OCI-LY7 (cell line): ENCODE results near the gene HOXC10.

Experiments
- CTCF ChIP-seq: fragments of 200-600 bp; sonication (generic); conservative IDR thresholded peaks from 2 replicates; pipeline ENCODE4 v1.5.1; 2014; ENCODE audit warnings: mild to moderate bottlenecking, antibody characterized with exemption, low read length, moderate library complexity, mixed read lengths
- EZH2phosphoT487 ChIP-seq: fragments of 200-600 bp; sonication (generic); IDR thresholded peaks from 2 replicates; pipeline ENCODE4 v1.6.1; 2018; ENCODE audit warnings: low read depth, borderline replicate concordance, mild to moderate bottlenecking, mixed run types, antibody characterized with exemption, low read length, moderate library complexity, mixed read lengths

- no peak for TF ChIP-seq CTCF
- no peak for TF ChIP-seq EZH2phosphoT487
Observed at GRCh38 chr12:53966085-53966384, 18.9 kb upstream of the HOXC10 start.
